T-helper 1 cell treated with Interleukin-12 subunit alpha and Interleukin-12 subunit beta and Interleukin-4 antibody, amounts not matched to agents 30 ng/mL and 1 ng/mL, for 36 hours (primary cell): Measurements from ENCODE around the gene KBTBD4. TPM values are rescaled to one million over a fixed set of nuclear protein-coding genes. Genes with fewer than 3 reads are reported as not detected.

ENCODE experiments used
- intact Hi-C: fragments of 100-400 bp; cut with micrococcal nuclease; formaldehyde crosslinking; loops from one replicate; pipeline ENCODE4 v1.15.1; 2024
- total RNA-seq: library from RNA; stranded (reverse); gene quantifications from 2 replicates; pipeline ENCODE4 v1.2.3, GENCODE V29; 2022

KBTBD4 gene
- total RNA-seq, result 21.2 and 21.3 TPM in 2 replicates

- intact Hi-C loops, result loop anchor here (1.0 to 2.0 kb wide), 11 partner anchors 14 to 878 kb away; partner anchors contain the start of genes ACP2, AGBL2, ARHGAP1 and CELF1
Measured at GRCh38 chr11:47578524-47579494, at the start of gene KBTBD4, which contains the start of gene NDUFS3. KBTBD4 (minus strand) TSS chr11:47578970; CDS start chr11:47578951, 19 bp downstream. NDUFS3 (plus strand) TSS chr11:47579074; CDS start chr11:47579092, 18 bp downstream.

GRCh38 chr11:47628026-47628425 is 49.3 kb upstream of the KBTBD4 start:
- intact Hi-C loops, result no loop called here

GRCh38 chr11:47626234-47626633 is 47.5 kb upstream of the KBTBD4 start:
- intact Hi-C loops, result no loop called here

DNA sequence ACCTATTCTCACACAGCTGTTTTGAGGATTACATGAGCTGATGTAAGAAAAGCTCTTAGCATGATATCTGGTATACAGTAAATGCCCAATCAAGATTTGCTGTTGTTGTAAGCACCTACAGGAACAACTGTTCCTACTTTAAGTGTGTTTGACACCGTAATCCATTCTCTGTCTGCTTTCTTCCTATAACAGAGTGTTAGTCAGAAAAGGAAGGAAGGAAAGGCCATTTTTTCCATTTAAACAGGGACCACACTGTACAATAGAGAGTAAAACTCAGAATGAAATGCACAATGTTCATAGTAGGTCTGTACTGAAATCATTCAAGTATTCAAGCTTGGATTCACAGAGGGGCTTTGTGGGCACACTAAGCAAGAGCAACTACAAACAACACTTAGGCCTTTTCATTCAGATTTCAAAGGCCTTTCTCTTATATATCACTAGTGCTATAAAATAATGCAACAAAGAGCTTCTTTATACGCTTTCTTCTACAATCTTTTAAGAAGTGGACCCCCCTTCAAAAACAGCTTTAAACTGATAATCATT is 42.1 kb upstream of the KBTBD4 start:
- intact Hi-C loops, result no loop called here

- intact Hi-C loops, result loop anchor here (5.0 kb wide), 1 partner anchor 245 kb away; no protein-coding TSS in a partner anchor
Measured at GRCh38 chr11:47617417-47617809, 38.6 kb upstream of the KBTBD4 start.

- intact Hi-C loops, result loop anchor here (5.0 kb wide), 1 partner anchor 245 kb away; no protein-coding TSS in a partner anchor
Measured at GRCh38 chr11:47616726-47617416, 38.1 kb upstream of the KBTBD4 start.

GRCh38 chr11:47615249-47615648 is 36.5 kb upstream of the KBTBD4 start:
- intact Hi-C loops, result loop anchor here (5.0 kb wide), 1 partner anchor 243 kb away; no protein-coding TSS in a partner anchor

DNA sequence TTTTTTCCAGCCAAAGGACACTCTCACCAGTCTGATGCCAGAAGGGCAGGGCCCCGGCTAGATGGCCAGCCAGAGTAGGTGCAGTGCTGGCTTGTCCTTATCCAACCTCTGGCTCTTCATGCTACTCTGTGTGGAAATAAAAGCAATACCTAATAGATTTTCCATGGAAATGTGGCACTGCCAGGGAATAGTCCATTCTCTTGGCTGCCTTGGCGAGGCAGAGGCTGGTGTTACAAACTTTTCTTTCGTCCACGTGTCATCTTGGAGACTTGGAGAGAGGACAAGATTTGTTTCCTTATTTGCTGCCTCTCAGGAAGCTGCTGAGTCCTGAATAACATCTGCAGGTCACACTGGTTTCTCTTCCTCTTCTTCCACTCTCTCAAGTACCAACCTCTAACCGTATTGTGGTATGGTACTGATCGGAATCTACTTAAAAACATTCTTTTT is 32.6 kb upstream of the KBTBD4 start:
- intact Hi-C loops, result no loop called here

DNA sequence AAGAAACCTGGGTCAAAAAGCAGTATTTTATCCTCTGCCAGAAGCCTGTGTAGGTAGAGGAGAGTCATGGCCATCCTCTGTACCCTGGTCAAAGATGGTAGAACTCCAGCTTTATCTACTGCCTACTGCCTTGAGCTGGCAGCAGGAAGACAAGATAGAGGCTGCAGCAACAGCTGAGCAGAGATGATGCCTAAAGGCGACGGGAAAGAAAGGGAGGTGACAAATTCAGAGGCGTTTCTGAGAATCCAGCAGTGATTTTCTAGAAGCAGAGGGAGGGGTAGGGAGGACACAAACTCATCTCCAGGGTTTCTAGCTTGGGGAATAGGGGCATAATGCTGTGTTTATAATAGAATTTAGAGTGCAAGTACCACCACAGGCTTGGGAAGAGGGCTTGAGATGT is 30.9 kb upstream of the KBTBD4 start:
- intact Hi-C loops, result no loop called here

GRCh38 chr11:47607380-47607779 is 28.6 kb upstream of the KBTBD4 start:
- intact Hi-C loops, result no loop called here

DNA sequence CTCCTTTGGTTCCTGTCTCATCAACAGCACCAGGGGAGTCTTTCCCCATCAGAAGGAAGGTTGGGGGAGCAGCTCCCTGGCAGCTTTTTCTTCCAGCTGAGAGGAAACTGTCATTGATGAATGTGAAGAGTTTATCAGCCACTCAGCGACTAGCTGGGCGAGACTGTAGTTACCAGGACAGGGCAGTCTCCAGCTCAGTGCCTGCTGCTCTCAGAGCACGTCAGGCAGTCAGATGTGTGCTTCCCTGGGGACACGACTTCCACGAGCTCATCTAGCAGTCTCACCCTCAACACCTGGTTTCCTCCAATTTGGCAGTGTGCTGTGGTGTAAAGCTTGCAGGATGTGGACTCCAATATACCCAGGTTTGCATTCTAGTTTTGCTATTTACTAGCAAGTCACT is 28.0 kb upstream of the KBTBD4 start:
- intact Hi-C loops, result no loop called here

DNA sequence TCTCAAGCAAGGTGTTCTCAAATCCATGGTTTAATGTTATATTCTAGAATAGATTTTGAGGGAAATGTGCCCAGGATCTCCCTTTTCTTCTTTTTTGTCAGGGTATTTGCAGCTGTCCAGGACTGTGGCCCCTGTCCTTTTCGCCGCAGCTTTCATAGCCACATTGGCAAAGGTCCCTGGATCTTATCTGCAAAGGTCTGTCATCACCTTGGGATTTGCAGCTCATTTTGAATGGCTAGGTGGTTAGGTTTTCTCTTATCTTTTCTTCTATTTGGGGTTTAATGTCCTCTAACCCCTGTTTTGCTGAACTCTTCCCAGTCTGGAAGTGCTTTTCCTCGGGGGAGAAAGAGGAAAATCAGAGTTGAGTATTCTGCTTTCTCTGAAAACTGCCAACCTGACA is 27.2 kb upstream of the KBTBD4 start:
- intact Hi-C loops, result no loop called here

DNA sequence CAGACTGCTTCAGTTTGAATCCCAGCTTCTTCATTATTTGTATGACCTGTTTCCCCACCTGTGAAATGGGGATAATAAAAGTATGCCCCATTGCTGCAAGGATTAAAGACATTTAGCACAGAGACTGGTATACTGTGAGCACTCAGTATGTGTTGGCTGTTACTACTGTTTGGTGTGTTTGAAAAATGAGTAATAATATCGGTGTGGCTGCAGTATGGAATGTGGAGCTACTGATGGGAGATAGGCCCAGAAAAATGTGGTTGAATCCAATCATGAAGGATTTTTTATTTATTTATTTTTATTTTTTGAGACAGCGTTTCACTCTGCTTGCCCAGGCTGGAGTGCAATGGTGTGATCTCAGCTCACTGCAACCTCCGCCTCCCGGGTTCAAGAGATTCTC is 24.5 kb upstream of the KBTBD4 start:
- intact Hi-C loops, result no loop called here

DNA sequence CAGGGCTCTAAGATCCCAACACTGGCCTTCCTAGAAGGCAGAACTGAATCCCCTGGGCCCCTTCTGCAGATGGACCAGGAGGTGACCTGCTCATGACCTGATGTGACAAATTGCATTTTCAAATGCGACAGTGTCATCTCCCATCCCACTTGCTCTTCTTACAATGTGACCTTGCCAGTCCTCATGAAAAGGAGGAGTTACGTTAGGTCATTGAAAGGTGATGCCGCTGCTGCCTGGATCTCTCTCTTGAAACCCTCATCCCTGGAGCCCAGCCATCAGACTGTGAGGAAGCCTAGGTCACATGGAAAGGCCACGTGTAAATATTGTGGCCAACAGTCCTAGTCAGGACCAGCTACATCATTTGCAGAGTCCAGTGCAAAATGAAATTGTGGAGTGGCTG is 21.1 kb upstream of the KBTBD4 start:
- intact Hi-C loops, result no loop called here

- intact Hi-C loops, result no loop called here
Measured at GRCh38 chr11:47595967-47596366, 17.2 kb upstream of the KBTBD4 start.

DNA sequence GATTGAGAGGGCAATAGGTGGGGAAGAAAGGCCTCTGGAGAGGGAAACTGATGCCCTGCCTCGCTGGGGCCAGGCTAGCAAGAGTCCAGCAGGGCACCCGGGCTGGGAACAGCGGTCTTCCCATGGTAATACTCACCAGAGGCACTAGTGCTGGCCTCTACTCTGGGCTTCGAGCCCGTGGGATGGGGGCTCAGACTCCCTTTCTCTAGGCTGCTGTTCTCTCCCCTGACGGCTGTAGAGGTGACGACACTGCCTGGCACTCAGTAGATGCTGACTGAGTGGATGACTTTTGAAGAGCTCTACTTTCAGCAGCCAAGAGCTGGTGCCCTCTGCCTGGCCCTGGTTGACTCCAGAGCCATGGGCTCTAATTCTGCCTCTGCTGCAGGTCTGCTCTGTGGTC is 16.3 kb upstream of the KBTBD4 start:
- intact Hi-C loops, result no loop called here

DNA sequence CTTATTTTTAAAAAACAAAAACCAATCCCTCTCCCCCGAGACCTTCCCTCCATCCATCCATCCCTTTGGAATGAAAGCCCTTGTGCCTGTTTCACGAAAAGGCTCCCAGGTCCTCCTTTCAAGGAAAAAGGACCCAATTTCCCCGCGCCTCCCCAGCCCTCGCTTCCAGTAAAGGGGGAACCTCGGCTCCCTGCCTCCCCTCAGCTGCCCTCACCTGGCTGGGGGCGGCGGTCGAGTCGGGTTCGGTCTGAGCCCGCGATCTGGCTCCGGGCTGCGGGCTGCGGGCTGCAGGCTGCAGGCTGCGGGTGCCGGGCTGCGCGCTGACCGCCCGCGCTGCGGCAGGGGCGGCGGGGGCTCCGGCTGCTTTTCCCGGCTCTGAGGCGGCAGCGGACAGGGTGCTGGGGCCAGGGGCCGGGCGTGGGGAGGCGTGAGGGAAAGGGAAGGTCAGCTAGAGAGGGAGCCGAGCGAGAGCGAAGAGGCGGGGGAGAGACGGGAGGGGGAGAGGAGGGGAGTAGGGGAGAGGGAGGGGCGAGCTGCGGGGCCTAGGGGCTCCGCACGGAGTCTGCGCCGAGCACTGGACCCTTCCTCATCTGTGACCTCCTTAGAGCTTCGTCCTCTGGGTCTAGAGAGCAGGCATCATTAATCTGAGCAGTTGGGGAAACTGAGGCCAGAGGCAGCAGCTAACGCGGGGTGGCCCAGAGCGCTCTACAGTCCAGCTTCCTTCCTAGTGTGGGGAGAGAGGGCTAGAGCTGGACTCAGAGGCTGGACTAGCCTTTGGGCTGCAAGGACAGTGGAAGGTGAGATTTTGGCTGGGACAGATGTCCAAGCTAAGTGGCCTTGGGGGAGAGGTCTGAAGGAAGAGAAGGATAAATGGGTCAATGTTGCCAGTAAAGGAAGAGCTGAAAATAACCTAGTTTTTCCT is 15.4 kb upstream of the KBTBD4 start, which contains the start of gene C1QTNF4:
Gene C1QTNF4 (minus strand): TSS at position 478 of the 922 bp plus-strand sequence. CDS start 3,601 bp downstream, outside the sequence.
- intact Hi-C loops, result no loop called here

- intact Hi-C loops, result no loop called here
Measured at GRCh38 chr11:47593492-47593933, 14.7 kb upstream of the KBTBD4 start.

- intact Hi-C loops, result no loop called here
Measured at GRCh38 chr11:47592970-47593369, 14.2 kb upstream of the KBTBD4 start.

DNA sequence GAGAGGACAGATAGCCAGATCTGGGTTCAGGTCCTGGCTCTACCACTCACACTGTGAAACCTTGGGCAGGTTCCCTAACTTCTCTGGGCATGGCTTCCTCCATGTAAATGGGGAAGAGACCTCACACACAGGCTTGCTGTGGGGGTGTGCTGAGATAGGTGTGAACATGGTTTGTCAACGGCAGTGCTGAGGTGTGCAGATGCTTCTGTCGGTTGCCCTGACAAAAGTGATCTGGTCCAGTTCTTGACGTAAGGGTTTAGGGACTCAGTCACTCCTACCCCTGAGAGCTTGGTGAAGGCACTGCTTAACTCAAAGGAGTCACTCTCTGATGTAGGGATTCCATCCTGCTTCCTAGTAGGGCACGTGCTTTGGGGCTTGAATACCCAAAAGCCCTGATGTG is 13.5 kb upstream of the KBTBD4 start:
- intact Hi-C loops, result no loop called here
